ENCODE data around the gene NDUFC2. TPM values are rescaled to one million over a fixed set of nuclear protein-coding genes. Genes with fewer than 3 reads are reported as not detected.

Gene NDUFC2
- total RNA-seq = 100 to 1,000 TPM; 119 to 178 TPM

DNA sequence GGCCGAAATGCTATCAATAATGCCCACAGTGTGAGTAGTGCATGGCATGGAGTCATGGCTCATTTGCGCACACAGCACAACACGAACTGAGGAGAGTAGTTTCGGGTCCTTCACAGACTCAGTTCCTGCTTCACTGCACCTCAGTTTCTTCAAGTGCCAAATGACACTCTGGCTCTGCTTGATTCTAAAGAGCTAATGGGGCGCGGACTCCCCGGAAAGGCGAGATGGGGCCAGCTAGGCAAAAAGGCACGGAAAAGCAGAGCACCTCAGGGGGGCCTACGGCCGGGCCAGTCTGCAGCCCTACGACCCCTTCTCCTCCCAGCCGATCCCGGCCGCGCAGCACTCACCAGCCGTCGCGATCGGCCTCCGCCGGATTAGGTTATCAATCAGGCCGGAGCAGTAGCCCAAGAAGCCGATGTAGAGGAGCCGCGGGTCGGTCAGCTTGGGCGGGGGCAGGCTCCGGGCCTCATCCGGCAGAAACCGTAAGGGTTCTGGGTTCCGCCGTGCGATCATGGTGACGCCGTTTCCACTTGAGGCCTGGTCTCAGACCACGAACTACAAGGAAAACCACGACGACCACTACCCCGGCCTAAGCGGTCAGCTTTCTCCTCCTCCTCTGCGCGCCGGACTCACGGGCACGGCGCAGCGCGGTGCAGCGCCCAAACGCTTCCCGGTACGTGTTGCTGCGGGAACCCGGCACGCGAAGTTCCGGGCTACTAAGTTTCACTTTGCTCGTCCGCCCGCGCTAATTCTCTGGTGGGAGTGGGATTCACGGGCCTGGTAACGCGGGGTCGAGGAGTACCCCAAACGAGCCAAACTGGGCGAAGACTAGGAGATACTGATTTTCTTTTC is at the start of gene NDUFC2:
NDUFC2 (minus strand) TSS at position 631 of the 852 bp plus-strand sequence; CDS start at position 513, 118 bp downstream.

DNA sequence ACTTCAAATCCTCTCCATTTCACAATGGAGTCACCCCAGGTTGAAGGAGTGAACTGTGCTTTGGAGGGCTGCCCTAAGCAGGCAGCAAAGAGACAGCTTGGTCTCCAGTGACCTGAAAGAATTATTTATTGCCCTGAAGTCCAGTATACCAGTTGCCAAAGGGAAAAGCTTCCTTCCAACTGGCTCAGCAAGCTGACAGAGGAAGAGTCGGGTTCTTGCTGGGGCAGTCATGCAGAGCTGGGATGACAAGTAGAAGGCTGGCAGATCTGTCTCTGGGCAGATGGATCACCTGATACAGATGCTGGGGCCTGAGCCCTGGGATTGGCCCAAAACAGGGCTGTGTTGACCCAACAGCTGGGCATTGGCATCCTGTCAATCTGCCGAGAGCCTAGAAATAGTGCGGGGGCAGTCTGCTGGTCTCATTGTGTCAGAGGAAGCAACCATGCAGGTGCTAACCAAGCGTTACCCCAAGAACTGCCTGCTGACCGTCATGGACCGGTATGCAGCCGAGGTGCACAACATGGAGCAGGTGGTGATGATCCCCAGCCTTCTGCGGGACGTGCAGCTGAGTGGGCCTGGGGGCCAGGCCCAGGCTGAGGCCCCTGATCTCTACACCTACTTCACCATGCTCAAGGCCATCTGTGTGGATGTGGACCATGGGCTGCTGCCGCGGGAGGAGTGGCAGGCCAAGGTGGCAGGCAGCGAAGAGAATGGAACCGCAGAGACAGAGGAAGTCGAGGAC is 16.1 kb downstream of the NDUFC2 start, which contains the start of gene THRSP:
THRSP (plus strand) TSS at position 422 of the 742 bp plus-strand sequence; CDS start at position 443, 21 bp downstream.

DNA sequence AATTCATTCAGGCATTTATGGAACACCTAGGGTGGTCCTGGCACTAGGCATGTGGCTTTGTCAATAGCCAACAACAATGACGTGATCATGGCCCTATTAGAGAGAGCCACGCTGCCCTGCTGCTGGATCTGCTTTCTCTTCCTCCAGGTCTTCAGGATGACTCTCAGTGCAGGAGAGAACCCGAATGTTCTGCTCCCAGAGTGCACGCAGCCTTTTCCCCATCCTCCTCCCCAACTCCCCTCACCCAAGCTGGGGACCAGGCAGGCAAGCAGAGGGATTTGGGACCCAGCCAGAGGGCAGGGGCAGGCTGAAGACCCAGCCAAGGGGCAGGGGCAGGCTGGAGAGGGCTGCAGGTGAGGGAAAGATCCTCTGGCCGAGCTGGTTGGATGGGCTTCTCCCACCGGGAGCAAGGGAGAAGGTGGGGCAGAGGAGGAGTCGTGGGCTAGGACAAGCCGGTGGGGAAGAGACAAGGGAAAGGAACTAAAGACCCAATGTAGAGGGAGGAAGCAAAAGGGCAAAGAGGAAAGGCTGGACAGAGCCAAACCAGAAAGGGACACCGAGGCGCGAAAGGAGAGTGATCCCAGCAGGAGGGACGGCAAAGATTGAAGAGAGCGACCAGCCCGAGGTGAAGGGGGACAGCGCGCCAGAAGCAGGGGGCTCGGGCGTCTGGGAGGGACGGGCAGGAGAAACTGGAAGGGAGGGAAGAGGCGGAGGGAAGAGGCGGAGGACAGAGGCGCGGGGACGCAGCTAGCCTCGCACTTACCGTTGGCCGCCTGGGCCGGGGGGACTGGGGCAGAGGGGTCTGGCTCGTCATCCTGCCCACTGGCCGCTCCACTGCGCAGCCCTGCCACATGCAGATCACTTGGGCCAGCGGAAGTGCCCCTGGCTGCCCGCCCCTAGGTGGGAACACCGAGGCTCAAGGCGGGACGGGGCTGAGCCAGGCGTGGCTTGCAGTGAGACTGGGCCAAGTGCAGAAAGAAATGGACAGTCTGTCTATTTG is 57.0 kb downstream of the NDUFC2 start, which contains the start of gene KCTD14:
KCTD14 (minus strand) TSS at position 880 of the 1,000 bp plus-strand sequence; CDS start at position 853, 27 bp downstream.

Other genes with a start within 250 kb of the NDUFC2 start
- gene INTS4, start 85.2 kb downstream of the NDUFC2 start, total RNA-seq = 10 to 100 TPM; 42.0 to 46.8 TPM
- 1 to 10 TPM; 2.1 to 9.0 TPM for gene KCTD14, start 56.6 kb downstream of the NDUFC2 start, total RNA-seq
- gene THRSP, start 16.0 kb downstream of the NDUFC2 start, total RNA-seq = not detected
- 100 to 1,000 TPM in 1 of 2 donors, 10 to 100 TPM in 1; 61.9 to 115 TPM for gene ALG8, start 59.8 kb upstream of the NDUFC2 start, total RNA-seq
- 10 to 100 TPM in 1 of 2 donors, 1 to 10 TPM in 1; 7.7 to 11.4 TPM for gene KCTD21, start 108.8 kb upstream of the NDUFC2 start, total RNA-seq
- gene USP35, start 109.1 kb upstream of the NDUFC2 start, total RNA-seq = 10 to 100 TPM; 10.7 to 14.5 TPM

Measured in melanocyte of skin (primary cell).